GM18907 (cell line): ENCODE data around the gene DHRS13.

Experiments used
- ATAC-seq: cut with Tn5 transposase; IDR thresholded peaks from one replicate; pipeline ENCODE4 v1.9.1; 2021; ENCODE audit warnings: mild to moderate bottlenecking, moderate library complexity; ENCODE audit not compliant: unreplicated experiment

Gene DHRS13

DNA sequence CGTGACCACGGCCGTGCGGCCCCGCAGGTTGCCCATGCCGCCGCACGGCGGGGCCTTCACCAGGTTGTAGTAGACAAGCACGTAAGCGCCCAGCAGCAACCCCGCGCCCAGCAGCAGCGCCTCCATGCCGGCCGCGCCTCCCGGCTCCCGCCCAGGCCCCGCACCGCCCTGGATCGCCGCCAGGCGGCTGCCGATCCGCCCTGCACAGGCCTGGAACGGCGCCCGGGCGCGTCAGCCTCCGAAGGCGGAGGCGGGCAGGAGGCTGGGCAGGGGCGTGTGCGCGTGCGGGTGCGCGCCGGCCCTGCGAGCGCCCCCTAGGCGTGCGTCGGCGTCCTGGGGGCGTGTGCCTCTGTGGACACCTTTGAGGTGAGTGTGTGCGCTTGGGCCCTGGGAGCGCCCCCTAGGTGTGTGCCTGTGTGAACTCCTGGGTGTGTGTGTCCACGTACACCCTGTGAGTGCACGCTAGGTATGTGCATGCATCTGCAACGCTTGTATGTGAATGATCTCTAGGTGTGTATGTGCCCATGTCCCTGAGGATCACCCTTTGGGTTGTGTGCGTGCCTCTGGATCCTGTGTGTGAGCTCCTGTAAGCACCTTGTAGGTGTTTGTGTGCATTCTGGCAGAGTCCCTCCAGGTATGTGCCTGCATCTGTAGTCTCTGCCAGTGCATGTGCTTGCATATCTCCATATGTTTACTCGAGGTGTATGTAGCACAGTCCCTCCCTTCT, at the start of gene DHRS13:
Gene DHRS13 (minus strand): TSS at position 261 of the 727 bp plus-strand sequence. CDS start 135 bp downstream, at position 126.
- peak; percentile 87 for ATAC-seq

DNA sequence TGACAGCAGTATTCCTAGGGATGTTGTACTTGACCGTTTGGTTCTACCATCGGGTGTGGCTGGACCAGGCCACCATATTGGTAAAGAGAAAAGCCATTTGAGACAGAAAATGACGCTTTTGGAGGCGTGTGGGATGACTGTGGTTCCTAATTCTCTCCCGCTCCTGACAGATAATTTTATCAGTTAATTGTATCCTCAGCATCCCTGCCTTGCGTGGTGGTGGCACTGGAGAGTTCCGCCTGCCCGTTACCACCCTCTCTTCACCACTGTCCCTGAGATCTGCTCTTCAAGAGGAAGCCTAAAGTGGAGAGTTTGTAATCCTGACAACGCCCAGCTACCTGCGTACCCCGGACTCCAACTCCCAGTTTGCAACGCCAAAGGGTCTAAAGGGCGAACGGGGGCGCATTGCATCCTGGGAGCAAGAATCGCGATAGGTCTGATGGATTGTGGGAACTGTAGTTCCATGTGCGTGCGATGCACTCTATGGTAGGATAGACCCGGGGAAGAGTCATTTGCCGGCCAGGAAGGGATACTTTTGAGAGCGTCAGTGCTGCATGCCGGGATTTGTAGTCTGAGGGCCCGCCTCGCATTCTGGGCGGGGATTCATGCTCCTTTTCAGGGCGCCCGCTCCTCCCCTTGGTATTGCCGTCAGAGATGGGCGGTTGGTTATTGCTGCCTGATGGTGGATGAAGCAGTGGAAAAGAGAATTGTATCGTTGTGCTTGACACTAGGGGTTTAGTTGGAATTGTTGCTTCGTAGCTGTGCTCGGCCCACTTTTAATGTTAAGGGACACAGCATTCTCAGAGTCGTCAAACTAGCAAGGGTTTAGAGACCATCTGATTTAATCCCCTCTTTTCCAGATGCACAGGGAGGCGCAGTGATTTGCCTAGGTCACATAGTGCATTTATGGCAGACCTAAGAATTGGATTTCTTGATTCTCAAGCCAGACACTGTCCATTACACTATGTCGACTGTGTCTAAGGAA, 49.4 kb upstream of the DHRS13 start:
- peak; percentile 59 for ATAC-seq

DNA sequence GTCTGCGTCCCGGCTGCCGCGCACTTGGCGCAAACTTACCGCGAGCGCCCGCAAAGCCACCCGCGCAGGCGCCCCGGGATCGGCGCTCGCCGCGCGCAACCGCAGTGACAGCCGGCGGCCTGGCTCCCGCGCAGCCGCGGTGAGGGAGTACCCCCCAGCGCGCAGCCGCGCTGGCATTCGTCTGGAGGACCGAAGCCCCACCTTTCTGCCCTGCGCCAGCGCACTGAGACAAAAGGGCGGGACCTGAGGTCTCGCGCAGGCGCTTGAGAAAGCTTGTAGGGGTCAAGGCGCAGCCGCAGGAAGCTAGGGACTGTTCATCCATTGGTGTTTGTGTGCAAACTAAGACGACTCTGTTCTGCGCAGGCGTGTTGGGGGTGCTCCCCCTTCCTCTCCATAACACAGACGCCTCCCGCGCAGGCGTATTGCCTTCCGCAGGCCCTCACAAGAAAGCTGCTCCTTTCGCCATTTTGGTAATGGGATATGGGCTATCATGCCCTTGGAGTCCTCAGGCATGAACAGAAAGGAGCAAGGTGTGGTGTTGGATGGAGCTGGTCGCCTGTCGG, 48.6 kb upstream of the DHRS13 start, which contains the start of gene PHF12:
Gene PHF12 (minus strand): TSS at position 91 of the 563 bp plus-strand sequence. CDS start 558 bp downstream, outside the sequence.
- peak; percentile 57 for ATAC-seq

GRCh38 chr17:28950752-28951427, 48.0 kb upstream of the DHRS13 start:
- ATAC-seq: no peak

DNA sequence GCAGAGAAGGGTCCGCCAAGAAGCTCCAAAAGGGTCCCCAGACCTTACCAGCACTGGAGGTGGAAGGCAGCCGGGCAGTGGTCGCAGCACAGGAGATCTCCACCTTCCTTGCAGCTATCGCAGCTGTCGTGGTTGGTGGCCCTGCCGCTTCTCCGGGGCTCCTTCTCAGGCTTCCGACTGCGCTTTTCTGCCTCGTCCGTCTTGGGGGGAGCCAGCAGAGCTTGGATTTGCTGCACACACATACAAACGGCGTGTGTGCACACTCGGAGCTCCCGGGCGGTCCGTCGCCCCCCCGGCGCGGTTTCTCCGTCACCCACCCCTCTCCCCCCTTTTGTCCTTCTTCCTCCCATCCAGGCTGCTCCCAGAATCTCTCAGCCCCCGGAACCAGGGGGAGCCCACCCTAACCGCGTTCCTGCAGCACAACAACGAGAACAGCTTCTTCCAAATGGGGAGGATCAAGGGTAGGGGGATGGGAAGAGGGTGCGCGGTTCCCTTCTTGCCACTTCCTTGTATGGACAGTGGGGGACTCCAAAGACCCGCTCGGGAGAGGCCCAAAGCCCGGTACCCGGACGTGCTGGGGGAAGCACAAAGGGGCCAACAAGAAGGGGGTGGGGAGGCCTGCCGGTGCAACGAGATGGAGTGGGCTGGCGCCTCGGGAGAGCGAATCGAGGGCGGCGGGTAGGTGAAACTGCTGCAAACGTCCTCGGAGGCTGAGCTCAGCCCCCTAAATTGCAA, 47.3 kb upstream of the DHRS13 start:
- no peak for ATAC-seq

GRCh38 chr17:28949185-28950016, 46.5 kb upstream of the DHRS13 start:
- no peak for ATAC-seq

GRCh38 chr17:28948873-28949184, 46.0 kb upstream of the DHRS13 start:
- ATAC-seq: no peak

DNA sequence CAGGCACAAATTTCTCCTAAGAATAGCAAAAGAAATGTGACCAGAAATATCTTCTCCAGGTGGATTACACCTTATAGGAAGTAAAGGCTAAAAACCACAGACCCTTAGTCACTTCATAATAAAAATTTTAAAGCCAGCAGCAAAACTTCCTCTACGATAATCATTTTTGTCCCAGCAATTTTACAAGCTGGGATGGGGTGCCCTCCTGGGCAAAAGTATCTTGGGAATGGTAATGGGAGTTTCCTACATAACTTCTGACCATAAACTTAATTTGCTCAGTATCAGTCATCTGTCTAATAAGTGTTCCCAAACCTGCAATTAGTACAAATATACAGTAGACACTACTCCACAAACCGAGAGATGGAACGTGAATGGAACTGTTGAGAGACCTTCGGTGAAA, 45.5 kb upstream of the DHRS13 start:
- ATAC-seq: no peak

DNA sequence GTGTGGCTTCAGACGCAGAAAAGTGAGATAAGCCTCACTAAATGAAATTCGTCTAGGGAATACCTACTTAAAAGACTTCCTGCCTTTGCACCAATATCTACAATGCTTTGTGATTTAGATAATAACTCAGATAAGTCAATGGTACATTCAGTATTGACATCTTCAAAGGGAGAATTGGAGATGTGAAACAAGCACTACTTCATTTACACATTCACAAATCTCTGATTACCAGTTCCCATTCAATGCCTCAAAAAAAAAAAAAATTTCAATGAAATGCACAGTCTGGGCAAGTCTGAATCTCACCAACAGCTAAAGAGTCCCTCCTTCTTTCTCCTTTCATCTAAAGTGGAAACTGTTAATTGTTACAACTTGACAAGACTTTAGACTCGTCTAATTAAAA, 44.8 kb upstream of the DHRS13 start:
- no peak for ATAC-seq

- no peak for ATAC-seq
Measured at GRCh38 chr17:28946239-28946638, 43.4 kb upstream of the DHRS13 start.

- no peak for ATAC-seq
Measured at GRCh38 chr17:28944862-28945741, 42.2 kb upstream of the DHRS13 start.

GRCh38 chr17:28944343-28944742, 41.5 kb upstream of the DHRS13 start:
- no peak for ATAC-seq

- ATAC-seq: no peak
Measured at GRCh38 chr17:28942925-28943324, 40.0 kb upstream of the DHRS13 start.

GRCh38 chr17:28941251-28941650, 38.4 kb upstream of the DHRS13 start:
- no peak for ATAC-seq

DNA sequence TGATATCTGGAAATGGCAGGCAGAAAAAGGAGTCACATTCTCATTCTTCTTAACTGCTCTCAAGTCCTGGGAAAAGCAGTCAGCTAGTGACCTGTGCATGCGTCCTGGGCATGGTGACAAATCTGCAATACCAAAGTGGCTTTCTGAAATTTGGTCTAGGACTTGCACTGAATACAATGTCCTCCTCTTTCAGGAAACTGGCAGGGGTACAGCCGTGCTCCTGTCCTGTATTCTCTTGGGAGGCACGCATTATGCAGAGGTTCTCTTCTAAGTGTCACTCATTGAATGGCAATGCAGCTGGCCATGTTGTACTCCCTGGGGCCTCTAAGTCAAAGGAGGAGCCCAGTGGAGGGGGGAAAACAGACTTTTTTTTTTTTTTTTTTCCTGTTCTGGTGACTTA, 37.8 kb upstream of the DHRS13 start:
- ATAC-seq: no peak

DNA sequence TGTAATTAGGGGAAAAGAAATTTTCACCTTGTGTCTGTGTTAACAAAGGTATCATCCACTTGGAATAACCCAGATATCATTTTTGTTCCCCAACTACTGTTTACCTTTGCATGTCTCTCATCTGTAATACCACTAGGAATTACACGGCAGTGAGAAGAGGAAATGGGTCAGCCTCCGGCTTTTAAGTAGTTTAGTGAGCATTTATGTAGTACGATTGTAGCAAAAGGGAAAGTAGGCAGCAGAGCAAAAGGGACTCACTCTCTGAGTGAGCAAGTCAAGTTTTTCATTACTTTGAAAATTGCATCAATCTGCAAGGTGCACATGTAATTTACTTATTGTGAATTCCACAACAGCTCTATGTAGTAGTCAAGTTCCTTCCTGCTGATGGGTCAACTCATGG, 37.3 kb upstream of the DHRS13 start:
- no peak for ATAC-seq

DNA sequence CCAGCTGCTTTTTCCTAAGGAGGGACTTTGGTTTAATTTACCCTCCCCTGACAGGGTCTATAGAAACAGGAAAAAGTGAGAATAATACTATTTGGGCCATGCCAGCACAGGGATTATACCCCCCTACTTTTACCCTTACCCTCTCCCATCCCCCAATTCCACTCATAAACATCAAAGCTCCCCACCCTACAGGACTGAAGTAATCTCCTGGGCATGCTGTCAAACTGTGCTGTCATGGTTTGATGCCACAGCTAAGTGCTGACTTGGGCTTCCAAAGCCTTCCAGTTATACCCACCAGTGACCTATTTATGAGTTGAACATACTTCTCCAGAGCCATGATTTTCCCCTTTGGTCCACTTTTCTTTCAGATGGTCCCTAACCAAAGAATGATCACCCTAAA, 35.7 kb upstream of the DHRS13 start:
- ATAC-seq: no peak

GRCh38 chr17:28937044-28937729, 34.3 kb upstream of the DHRS13 start:
- no peak for ATAC-seq
